ENCODE data around the gene CHCHD3. TPM values are rescaled to one million over a fixed set of nuclear protein-coding genes. Genes with fewer than 3 reads are reported as not detected.

Gene CHCHD3
- total RNA-seq, 4 donors from 2014 or later, result 33.9 to 37.2 (median 35.8) TPM

- no peak for DNase-seq (ENCODE audit: low spot score in 2 of 2)
- Histone ChIP-seq H3K4me1 (no peaks in the 10 kb centered on the region), H3K36me3 (no peaks in the 10 kb centered on the region), H3K27me3 (peaks cover 5% of the 10 kb centered on the region), H3K4me3 (no peak overlapping the region), H3K9me3 (peaks cover 4% of the 10 kb centered on the region), H3K27ac (no peak overlapping the region)
- 89% methylated on average over 2 of the region's 2 CpGs for whole genome bisulfite sequencing
- no peak for TF ChIP-seq POLR2A (IDR thresholded peaks at IDR 0.05)
- TF ChIP-seq, protein P1, sequence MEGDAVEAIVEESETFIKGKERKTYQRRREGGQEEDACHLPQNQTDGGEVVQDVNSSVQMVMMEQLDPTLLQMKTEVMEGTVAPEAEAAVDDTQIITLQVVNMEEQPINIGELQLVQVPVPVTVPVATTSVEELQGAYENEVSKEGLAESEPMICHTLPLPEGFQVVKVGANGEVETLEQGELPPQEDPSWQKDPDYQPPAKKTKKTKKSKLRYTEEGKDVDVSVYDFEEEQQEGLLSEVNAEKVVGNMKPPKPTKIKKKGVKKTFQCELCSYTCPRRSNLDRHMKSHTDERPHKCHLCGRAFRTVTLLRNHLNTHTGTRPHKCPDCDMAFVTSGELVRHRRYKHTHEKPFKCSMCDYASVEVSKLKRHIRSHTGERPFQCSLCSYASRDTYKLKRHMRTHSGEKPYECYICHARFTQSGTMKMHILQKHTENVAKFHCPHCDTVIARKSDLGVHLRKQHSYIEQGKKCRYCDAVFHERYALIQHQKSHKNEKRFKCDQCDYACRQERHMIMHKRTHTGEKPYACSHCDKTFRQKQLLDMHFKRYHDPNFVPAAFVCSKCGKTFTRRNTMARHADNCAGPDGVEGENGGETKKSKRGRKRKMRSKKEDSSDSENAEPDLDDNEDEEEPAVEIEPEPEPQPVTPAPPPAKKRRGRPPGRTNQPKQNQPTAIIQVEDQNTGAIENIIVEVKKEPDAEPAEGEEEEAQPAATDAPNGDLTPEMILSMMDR (IDR thresholded peaks at IDR 0.05), result no peak
- no peak for TF ChIP-seq POLR2AphosphoS5 (IDR thresholded peaks at IDR 0.05)
- TF ChIP-seq EP300 (IDR thresholded peaks at IDR 0.05), result no peak
Observed at GRCh38 chr7:133112976-133113375, 31.1 kb upstream of the CHCHD3 start.

DNA sequence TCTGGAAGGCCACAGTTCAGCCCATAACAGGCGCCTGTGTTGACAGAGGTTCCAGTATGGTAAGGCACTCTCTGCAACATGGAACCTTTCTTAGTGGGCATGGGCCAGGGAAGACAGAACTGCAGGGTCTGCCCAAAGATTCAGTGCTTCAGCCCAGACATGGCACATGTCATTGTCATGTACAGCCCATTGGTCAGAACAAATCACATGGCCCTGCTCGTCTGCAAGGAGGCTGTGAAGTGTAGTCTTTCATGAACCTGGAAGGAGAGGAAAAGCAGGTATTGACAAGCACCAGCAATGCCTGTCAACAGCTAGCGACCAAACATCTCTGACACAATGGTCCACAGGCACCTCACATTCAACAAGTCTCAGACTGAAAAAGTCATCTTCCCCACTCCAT lies 30.4 kb upstream of the CHCHD3 start:
- no peak for DNase-seq (ENCODE audit: low spot score in 2 of 2)
- TF ChIP-seq POLR2A (IDR thresholded peaks at IDR 0.05), result no peak
- no peak for TF ChIP-seq POLR2AphosphoS5 (IDR thresholded peaks at IDR 0.05)
- no peak for TF ChIP-seq EP300 (IDR thresholded peaks at IDR 0.05)
- TF ChIP-seq, protein P1 (IDR thresholded peaks at IDR 0.05), result no peak
- Histone ChIP-seq H3K4me3 (no peak overlapping the region), H3K4me1 (no peaks in the 10 kb centered on the region), H3K27me3 (peaks cover 5% of the 10 kb centered on the region), H3K9me3 (peaks cover 4% of the 10 kb centered on the region), H3K27ac (no peak overlapping the region), H3K36me3 (no peaks in the 10 kb centered on the region)
- WGBS, result 72% methylated on average over 3 of the region's 3 CpGs

DNA sequence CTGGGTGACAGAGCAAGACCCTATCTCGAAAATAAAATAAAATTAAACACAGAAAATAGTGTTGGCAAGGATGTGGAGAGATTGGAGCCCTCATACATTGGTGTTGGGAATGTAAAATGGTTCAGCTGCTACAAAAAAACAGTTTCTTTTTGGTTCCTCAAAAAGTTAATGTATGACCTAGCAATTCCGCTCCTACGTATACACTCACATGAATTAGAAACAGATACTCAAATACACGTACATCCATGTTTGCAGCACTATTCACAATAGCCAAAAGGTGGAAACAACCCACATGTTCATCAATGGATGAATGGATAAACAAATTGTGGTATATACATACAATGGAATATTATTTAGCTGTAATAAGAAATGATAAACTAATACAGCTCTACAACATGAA lies 28.4 kb upstream of the CHCHD3 start:
- peaks cover 1% of the 10 kb centered on the region for H3K27me3 ChIP-seq
- no peak for DNase-seq (ENCODE audit: low spot score in 2 of 2)
- H3K9me3 ChIP-seq, result peaks cover 4% of the 10 kb centered on the region
- no peak overlapping the region for H3K4me3 ChIP-seq
- 93% methylated on average over 4 of the region's 4 CpGs for WGBS
- H3K36me3 ChIP-seq, result no peaks in the 10 kb centered on the region
- TF ChIP-seq POLR2A (IDR thresholded peaks at IDR 0.05) (no peak), EP300 (IDR thresholded peaks at IDR 0.05) (no peak), POLR2AphosphoS5 (IDR thresholded peaks at IDR 0.05) (no peak)
- TF ChIP-seq, protein P1 (IDR thresholded peaks at IDR 0.05), result no peak
- H3K4me1 ChIP-seq, result no peaks in the 10 kb centered on the region
- H3K27ac ChIP-seq, result no peak overlapping the region

- no peaks in the 10 kb centered on the region for H3K36me3 ChIP-seq
- H3K4me1 ChIP-seq, result no peaks in the 10 kb centered on the region
- no peak for TF ChIP-seq POLR2A (IDR thresholded peaks at IDR 0.05)
- TF ChIP-seq EP300 (IDR thresholded peaks at IDR 0.05), result no peak
- TF ChIP-seq, protein P1 (IDR thresholded peaks at IDR 0.05), result no peak
- no peak for TF ChIP-seq POLR2AphosphoS5 (IDR thresholded peaks at IDR 0.05)
- DNase-seq (ENCODE audit: low spot score in 2 of 2), result no peak
- no peak overlapping the region for H3K4me3 ChIP-seq
- H3K27me3 ChIP-seq, result no peaks in the 10 kb centered on the region
- H3K9me3 ChIP-seq, result peaks cover 4% of the 10 kb centered on the region
- no peak overlapping the region for H3K27ac ChIP-seq
Observed at GRCh38 chr7:133109816-133110215, 27.9 kb upstream of the CHCHD3 start.

DNA sequence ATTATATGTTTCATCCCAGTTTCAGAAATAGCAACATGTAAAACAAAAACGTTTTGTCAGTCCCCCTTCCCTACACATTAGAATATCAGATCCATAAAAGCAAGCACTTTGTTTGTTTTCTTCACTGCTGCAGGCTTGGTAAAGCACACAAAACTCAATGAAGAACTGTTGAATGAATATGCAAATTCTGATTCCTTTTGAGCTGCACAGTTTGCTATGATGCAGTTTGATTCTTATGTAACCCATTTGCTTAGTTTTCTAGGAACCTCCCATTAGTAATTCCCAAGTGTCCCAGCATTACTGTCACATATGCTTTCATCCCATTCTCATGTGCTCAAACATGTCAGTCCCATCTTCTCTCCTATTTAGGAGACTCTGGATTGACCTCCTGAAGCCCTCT lies 26.1 kb upstream of the CHCHD3 start:
- DNase-seq (ENCODE audit: low spot score in 2 of 2), result no peak
- Histone ChIP-seq H3K36me3 (no peaks in the 10 kb centered on the region), H3K27ac (no peak overlapping the region), H3K27me3 (no peaks in the 10 kb centered on the region), H3K4me3 (no peak overlapping the region), H3K9me3 (peaks cover 4% of the 10 kb centered on the region), H3K4me1 (no peaks in the 10 kb centered on the region)
- TF ChIP-seq, protein P1 (IDR thresholded peaks at IDR 0.05), result no peak
- TF ChIP-seq POLR2AphosphoS5 (IDR thresholded peaks at IDR 0.05) (no peak), POLR2A (IDR thresholded peaks at IDR 0.05) (no peak), EP300 (IDR thresholded peaks at IDR 0.05) (no peak)
- 24% methylated on average over 1 of the region's 1 CpG for WGBS
